BLaER1 (cell line): ENCODE measurements around the gene POLA2.
A peak's percentile ranks its signal among the peaks of the same experiment; 100 is the strongest.

Experiments
- H3K27ac ChIP-seq: shearing (Covaris generic); formaldehyde crosslinking; 2 replicates; pipeline ENCODE4 v1.8.1; 2022
- H3K27me3 ChIP-seq: shearing (Covaris generic); formaldehyde crosslinking; 2 replicates; pipeline ENCODE4 v1.8.1; 2022
- H3K36me3 ChIP-seq: shearing (Covaris generic); formaldehyde crosslinking; 2 replicates; pipeline ENCODE4 v1.8.1; 2022
- H3K4me1 ChIP-seq: shearing (Covaris generic); formaldehyde crosslinking; 2 replicates; pipeline ENCODE4 v1.8.1; 2022
- H3K4me2 ChIP-seq: shearing (Covaris generic); formaldehyde crosslinking; 2 replicates; pipeline ENCODE4 v1.8.1; 2022
- H3K4me3 ChIP-seq: shearing (Covaris generic); formaldehyde crosslinking; 2 replicates; pipeline ENCODE4 v1.8.1; 2022
- H3K9ac ChIP-seq: shearing (Covaris generic); formaldehyde crosslinking; 2 replicates; pipeline ENCODE4 v1.8.1; 2022
- H3K9me3 ChIP-seq: shearing (Covaris generic); formaldehyde crosslinking; 2 replicates; pipeline ENCODE4 v1.8.1; 2022
- H4K20me1 ChIP-seq: shearing (Covaris generic); formaldehyde crosslinking; 2 replicates; pipeline ENCODE4 v1.8.1; 2022
- Cebpa-rat ChIP-seq: shearing (Covaris generic); IDR thresholded peaks from 2 replicates; pipeline ENCODE4 v1.8.1; 2022

The POLA2 gene

DNA sequence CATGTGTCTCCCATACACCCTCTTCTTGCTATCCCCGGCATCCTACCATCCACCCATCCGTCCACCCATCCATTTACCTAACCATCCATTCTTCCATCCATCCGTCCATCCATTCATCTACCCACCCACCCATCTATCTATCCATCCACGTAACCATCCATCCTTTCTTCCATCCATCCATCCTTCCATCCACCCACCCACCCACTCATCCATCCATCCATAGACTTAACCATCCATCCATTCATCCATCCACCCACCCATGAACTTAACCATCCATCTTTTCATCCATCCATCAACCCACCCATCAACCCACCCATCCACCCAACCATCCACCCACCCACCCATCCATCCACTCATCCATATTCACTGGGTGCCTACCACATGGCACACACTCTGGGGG, 42.3 kb downstream of the POLA2 start:
- Histone ChIP-seq H3K36me3 (peaks cover 53% of the 10 kb centered on the region), H3K4me3 (no peak overlapping the region), H3K4me1 (peaks cover 43% of the 10 kb centered on the region)

DNA sequence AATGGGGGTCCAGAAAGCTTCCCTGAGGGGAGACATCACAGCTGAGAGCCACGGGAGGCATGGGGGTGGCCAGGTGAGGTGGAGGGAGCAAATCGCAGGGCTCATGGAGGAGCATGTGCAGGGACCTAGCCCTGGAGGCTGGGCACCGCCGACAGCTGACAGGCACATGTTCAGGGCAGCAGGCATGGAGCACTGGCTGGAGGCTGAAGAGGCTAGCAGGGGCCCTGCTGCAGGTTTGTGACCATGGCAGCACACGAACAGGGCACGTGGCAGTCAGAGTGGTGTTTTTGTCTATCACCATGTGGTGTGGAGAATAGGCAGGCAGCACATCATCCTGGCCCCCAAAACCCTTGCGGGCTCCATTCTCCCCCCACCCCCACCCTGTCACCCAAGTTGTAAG, 42.9 kb downstream of the POLA2 start:
- Histone ChIP-seq H3K36me3 (peaks cover 48% of the 10 kb centered on the region), H3K4me3 (no peak overlapping the region)
- no peak for TF ChIP-seq Cebpa-rat

More for the DNA sequence above, 42.3 kb downstream of the POLA2 start:
- Histone ChIP-seq H4K20me1 (no peaks in the 10 kb centered on the region), H3K9ac (no peak overlapping the region), H3K27ac (no peak overlapping the region), H3K9me3 (no peaks in the 10 kb centered on the region), H3K27me3 (no peaks in the 10 kb centered on the region), H3K4me2 (no peak overlapping the region)
- no peak for TF ChIP-seq Cebpa-rat

DNA sequence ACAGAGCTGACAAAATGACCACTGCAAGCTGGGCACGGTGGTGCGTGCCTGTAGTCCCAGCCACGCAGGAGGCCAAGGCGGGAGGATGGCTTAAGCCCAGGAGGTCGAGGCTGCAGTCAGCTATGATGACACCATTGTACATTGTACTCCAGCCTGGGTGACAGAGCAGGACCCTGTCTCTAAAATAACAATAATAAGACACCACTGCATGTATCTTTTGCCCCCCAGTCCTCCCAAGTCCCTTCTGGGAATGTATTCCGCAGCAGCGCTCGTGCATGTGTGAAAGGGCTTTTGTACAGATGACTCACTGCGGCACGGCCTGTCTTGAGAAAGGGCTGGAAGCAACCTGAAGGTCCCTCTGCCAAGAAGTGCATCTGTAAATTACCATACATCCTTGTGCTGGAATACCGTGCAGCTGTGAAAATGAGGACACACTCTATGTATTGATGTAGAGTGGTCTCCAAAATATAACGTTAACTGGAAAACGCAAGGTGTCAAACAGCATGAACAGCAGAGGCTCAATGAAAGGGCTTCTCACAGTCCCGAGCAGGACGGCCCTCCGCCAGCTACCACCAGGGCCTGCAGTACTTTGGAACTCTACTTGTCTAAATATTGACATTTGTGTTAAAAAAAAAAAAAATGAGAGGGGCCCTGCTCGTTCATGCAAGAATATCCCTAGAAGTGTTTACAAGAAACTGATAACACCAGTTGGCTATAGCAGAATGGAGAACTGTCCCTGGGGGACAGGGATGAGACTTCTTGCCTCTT, 43.9 kb downstream of the POLA2 start:
- peaks cover 37% of the 10 kb centered on the region for H3K36me3 ChIP-seq
- peaks cover 59% of the 10 kb centered on the region for H3K4me1 ChIP-seq
- H3K4me3 ChIP-seq: no peak overlapping the region
- TF ChIP-seq Cebpa-rat: no peak
- H3K9me3 ChIP-seq: no peaks in the 10 kb centered on the region
- H3K27me3 ChIP-seq: no peaks in the 10 kb centered on the region
- no peak overlapping the region for H3K9ac ChIP-seq
- no peak overlapping the region for H3K4me2 ChIP-seq
- no peak overlapping the region for H3K27ac ChIP-seq
- H4K20me1 ChIP-seq: no peaks in the 10 kb centered on the region

More for the DNA sequence above, 42.9 kb downstream of the POLA2 start:
- Histone ChIP-seq H3K9ac (no peak overlapping the region), H3K4me1 (peaks cover 48% of the 10 kb centered on the region), H3K4me2 (no peak overlapping the region), H3K27me3 (no peaks in the 10 kb centered on the region), H3K27ac (no peak overlapping the region), H3K9me3 (no peaks in the 10 kb centered on the region), H4K20me1 (no peaks in the 10 kb centered on the region)

DNA sequence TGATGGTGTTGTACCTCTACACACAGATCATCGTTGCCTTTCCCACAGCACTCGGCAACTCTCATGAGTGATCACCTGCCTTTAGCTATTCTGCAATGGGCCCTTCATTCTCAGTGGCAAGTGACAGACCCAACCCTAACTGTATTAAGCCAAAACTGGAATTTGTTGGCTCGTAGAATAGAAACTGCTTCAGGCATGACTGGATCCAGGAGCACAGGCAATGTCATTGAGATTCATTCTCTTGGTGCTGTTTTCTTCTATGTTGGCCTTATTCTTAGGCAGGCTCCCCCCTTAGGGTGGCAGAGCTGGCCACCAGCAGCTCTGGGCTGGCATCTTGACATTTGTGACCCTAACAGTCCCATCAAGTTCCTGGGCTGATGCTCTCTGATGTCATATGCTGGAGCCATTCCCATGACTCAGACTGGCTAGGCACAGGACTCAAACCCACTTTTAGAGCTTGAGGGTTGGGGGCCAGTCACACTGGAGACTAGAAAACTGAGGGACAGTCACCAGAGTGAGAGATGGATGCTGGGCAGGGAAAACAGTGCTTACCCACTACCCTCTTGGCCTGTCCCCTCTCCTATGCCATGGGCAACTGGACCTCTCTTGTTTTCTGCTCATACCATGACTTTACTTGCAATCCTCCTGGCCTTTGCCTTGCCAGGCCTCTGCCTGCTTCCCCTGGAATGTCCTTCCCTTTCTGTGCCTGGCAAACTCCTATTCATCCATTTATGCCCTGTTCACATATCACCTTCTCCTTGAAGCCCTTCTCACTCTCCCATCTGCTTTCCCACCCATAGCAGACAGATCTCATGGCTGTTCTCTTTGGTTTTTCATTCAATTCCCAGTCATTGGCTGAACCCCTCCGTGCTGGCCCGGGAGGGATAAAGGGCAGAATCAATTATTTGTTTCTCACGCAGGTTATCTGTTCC, 45.8 kb downstream of the POLA2 start:
- Histone ChIP-seq H3K4me2 (peak overlapping the region; percentile 87), H3K27me3 (no peaks in the 10 kb centered on the region), H3K27ac (peak overlapping the region; percentile 33; the same call in 1 of the 2 replicates), H3K9ac (peak overlapping the region; percentile 43; the same call in 1 of the 2 replicates), H3K4me1 (peaks cover 65% of the 10 kb centered on the region), H3K9me3 (no peaks in the 10 kb centered on the region), H3K4me3 (no peak overlapping the region), H3K36me3 (peaks cover 20% of the 10 kb centered on the region), H4K20me1 (no peaks in the 10 kb centered on the region)
- TF ChIP-seq Cebpa-rat: no peak

DNA sequence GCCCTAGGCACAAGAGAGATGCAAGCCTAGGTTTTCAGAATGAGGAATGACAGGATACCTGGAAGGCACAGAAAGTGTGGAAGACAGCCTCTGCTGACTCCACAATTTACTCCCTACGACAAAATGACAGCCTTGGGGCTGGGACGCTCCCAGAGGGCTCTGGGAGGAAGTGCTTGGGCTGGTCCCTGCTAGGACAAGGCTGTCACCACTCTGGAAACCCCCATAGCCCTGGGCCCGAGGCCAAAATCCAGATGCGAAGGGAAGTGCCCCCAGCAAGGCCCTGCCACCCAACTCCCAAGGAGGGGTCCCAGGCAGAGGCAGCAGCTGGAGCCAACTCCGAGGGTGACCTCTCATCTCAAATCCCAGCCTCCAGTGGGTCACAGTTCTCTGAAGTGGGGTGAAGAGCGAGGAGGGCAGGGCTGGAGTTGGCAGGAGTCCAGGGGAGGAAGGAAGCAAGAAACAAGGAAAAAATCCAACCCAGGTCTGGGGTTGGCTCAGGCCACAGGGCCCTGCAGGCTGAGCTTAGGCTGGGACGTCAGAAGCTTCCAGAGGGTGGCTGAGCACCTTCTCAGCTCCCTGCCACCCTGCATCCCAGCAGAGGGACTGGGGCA, 46.6 kb downstream of the POLA2 start:
- H3K4me1 ChIP-seq: peaks cover 72% of the 10 kb centered on the region
- H3K36me3 ChIP-seq: peaks cover 13% of the 10 kb centered on the region
- peak overlapping the region; percentile 33 for H3K27ac ChIP-seq
- H3K27me3 ChIP-seq: no peaks in the 10 kb centered on the region
- no peaks in the 10 kb centered on the region for H3K9me3 ChIP-seq
- H4K20me1 ChIP-seq: no peaks in the 10 kb centered on the region
- no peak overlapping the region for H3K4me3 ChIP-seq
- no peak for TF ChIP-seq Cebpa-rat
- peak overlapping the region; percentile 43; the same call in 1 of the 2 replicates for H3K9ac ChIP-seq
- peak overlapping the region; percentile 87 for H3K4me2 ChIP-seq

DNA sequence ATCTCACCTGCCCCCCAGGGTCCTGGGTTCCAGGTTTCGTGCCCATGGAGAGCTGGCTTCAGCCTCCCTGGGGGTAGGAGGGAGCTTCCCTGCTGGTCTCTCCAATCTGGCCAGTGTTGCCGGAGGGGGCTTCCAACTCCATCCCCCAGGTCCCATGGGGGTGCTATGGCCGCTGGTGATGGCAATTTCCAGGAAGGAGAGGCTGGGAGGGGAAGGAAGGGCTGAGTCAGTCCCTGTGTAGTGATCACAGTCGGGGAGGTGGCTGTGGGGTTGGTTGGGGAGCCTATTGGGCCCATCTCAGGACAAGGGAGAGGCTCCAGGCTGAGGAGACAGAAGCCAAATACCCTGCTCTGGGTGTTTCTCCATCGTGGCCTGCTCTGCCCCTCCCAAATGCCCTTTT, 47.2 kb downstream of the POLA2 start:
- no peak for TF ChIP-seq Cebpa-rat
- H4K20me1 ChIP-seq: no peaks in the 10 kb centered on the region
- peaks cover 7% of the 10 kb centered on the region for H3K36me3 ChIP-seq
- H3K27me3 ChIP-seq: no peaks in the 10 kb centered on the region
- H3K4me3 ChIP-seq: no peak overlapping the region
- H3K4me2 ChIP-seq: peak overlapping the region; percentile 87
- no peaks in the 10 kb centered on the region for H3K9me3 ChIP-seq
- H3K27ac ChIP-seq: peak overlapping the region; percentile 33
- no peak overlapping the region; the same call in 1 of the 2 replicates for H3K9ac ChIP-seq
- H3K4me1 ChIP-seq: peaks cover 79% of the 10 kb centered on the region

DNA sequence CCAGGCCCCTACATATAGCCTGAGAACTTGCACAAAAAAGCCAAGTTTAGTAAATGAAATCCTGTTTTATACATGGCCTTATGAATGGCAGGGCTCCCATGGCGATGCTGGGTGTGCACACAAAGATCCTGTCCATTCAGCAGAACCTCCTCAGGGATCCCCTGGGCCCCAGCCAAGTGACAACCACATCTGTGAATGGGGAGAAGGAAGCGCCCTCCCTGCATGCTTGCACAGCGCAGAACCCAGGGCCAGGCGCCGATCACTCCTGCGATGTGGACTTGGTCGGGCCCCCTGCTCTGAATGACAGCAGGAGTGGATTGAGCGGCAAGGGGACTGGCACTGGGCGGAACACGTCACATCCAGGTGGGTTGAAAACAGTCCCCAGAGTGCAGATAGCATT, 48.5 kb downstream of the POLA2 start:
- H3K9me3 ChIP-seq: no peaks in the 10 kb centered on the region
- H3K36me3 ChIP-seq: no peaks in the 10 kb centered on the region
- H3K9ac ChIP-seq: peak overlapping the region; percentile 34; the same call in 1 of the 2 replicates
- no peak for TF ChIP-seq Cebpa-rat
- H3K27me3 ChIP-seq: no peaks in the 10 kb centered on the region
- peak overlapping the region; percentile 87 for H3K4me2 ChIP-seq
- peaks cover 84% of the 10 kb centered on the region for H3K4me1 ChIP-seq
- H3K27ac ChIP-seq: peak overlapping the region; percentile 18; the same call in 1 of the 2 replicates
- H3K4me3 ChIP-seq: no peak overlapping the region
- no peaks in the 10 kb centered on the region for H4K20me1 ChIP-seq

DNA sequence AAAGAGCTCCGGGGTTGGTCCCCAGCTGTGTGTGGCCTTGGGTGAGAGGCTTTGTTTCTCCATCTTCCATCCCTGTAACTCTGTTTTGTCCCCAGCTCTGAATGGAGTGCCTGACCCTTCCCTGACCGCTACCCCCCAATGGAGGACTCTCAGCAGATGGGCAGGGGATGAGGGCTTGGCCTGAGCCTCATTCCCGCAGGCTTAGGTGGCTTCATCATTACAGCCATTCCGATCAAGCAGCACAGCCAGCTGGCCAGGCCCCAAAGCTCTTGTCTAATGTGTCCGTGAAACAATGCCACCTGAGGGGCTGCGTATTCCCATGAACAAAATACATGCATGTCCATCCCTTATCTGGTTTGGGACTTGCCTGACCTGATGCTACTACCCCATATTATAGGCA, 49.0 kb downstream of the POLA2 start:
- Histone ChIP-seq H3K9me3 (no peaks in the 10 kb centered on the region), H3K4me3 (no peak overlapping the region), H3K27me3 (no peaks in the 10 kb centered on the region), H3K9ac (peak overlapping the region; percentile 34; the same call in 1 of the 2 replicates), H3K4me1 (peaks cover 80% of the 10 kb centered on the region), H3K27ac (peak overlapping the region; percentile 18; the same call in 1 of the 2 replicates), H3K4me2 (peak overlapping the region; percentile 87), H4K20me1 (peaks cover 2% of the 10 kb centered on the region), H3K36me3 (no peaks in the 10 kb centered on the region)
- no peak for TF ChIP-seq Cebpa-rat

DNA sequence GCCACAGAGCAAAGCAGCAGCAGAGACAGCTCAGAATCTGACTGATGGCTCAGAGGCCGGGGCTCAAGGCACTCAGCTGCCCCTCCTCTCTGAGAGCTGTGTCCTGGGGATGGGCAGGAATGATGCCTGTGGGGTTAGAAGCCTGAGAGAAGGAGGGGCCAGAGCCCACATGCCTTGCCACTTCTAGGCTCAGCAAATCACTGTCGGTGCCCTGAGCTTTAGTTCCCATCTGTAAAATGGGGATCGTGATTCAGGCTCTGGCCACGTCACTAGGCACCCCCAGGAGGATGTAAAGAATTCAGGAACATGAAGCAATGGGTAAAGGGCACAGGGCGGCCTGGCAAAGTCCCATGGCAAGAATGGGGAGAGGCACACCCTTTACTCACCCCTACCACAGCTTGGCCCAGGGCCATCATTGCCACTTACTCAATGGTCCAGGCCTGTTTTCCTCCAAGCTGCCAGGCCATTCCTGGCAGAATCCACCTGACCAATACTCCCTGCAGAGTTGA, 49.5 kb downstream of the POLA2 start:
- H3K4me2 ChIP-seq: peak overlapping the region; percentile 87

More for the DNA sequence above, 49.5 kb downstream of the POLA2 start:
- TF ChIP-seq Cebpa-rat: no peak
- no peaks in the 10 kb centered on the region for H3K27me3 ChIP-seq
- peaks cover 80% of the 10 kb centered on the region for H3K4me1 ChIP-seq
- H4K20me1 ChIP-seq: peaks cover 7% of the 10 kb centered on the region
- H3K36me3 ChIP-seq: no peaks in the 10 kb centered on the region
- H3K4me3 ChIP-seq: no peak overlapping the region
- 0 out of 2 replicates have a peak overlapping the region, but pooled peaks have one; percentile 18 for H3K27ac ChIP-seq
- peak overlapping the region; percentile 34; the same call in 1 of the 2 replicates for H3K9ac ChIP-seq
- H3K9me3 ChIP-seq: no peaks in the 10 kb centered on the region
